Naive thymus-derived CD4-positive, alpha-beta T cell (primary cell): ENCODE data around the gene ST8SIA5. TPM values are rescaled to one million over a fixed set of nuclear protein-coding genes. Genes with fewer than 3 reads are reported as not detected.

ENCODE experiments used
- ATAC-seq: fragments of 150-1000 bp; cut with Tn5 transposase; 2 replicates; pipeline ENCODE4 v1.10.0; 2021; ENCODE audit warnings: mild to moderate bottlenecking, moderate library complexity
- CTCF ChIA-PET: fragments of 350-600 bp; sonication (Branson Sonifier 250); formaldehyde crosslinking; loops from one replicate; lab custom pipeline; 2021; ENCODE audit warnings: antibody characterized with exemption; lab: Charles Lee
- POLR2A ChIA-PET: fragments of 350-600 bp; sonication (Branson Sonifier 250); formaldehyde crosslinking; loops from one replicate; lab custom pipeline; 2021; ENCODE audit warnings: antibody characterized with exemption, inconsistent platforms; lab: Charles Lee
- DNase-seq, 9 donors: peaks; one replicate each; pipeline versions ENCODE4 v3.0.0 to v3.0.0-alpha.2; 2020 to 2022; ENCODE audit warnings: mixed read lengths in 1 of 9
- H3K27ac ChIP-seq: one replicate; pipeline ENCODE4 v1.7.0; 2013; ENCODE audit warnings: mild to moderate bottlenecking, low read depth, low read length, moderate library complexity
- H3K27me3 ChIP-seq, 2 donors: one replicate each; pipeline ENCODE4 v1.7.0; 2013; ENCODE audit warnings: low read length in 2 of 2, mild to moderate bottlenecking in 2 of 2, moderate library complexity in 2 of 2; ENCODE audit not compliant: control insufficient read depth in 2 of 2, insufficient read depth in 2 of 2
- H3K36me3 ChIP-seq, 3 experiments: 1 replicate in 2 of 3; 2 replicates in 1 of 3; pipeline ENCODE4 v1.7.0; 2013; ENCODE audit warnings: low read length in 3 of 3, mild to moderate bottlenecking in 3 of 3, moderate library complexity in 1 of 3; ENCODE audit not compliant: insufficient read depth in 3 of 3, control insufficient read depth in 2 of 3
- H3K4me1 ChIP-seq, 2 donors: one replicate each; pipeline ENCODE4 v1.7.0; 2013; ENCODE audit warnings: low read length in 2 of 2, mild to moderate bottlenecking in 2 of 2, moderate library complexity in 1 of 2; ENCODE audit not compliant: control insufficient read depth in 2 of 2, insufficient read depth in 2 of 2
- H3K4me3 ChIP-seq: 2 replicates; pipeline ENCODE4 v1.7.0; 2013; ENCODE audit warnings: mild to moderate bottlenecking, low read length
- H3K9me3 ChIP-seq, 3 experiments: 1 replicate in 2 of 3; 2 replicates in 1 of 3; pipeline ENCODE4 v1.7.0; 2013; ENCODE audit warnings: low read length in 3 of 3; ENCODE audit not compliant: control insufficient read depth in 2 of 3
- H3K27ac Mint-ChIP-seq, 9 donors: one replicate each; pipeline ENCODE4 v1.8.0; 2020 to 2022; ENCODE audit warnings: mixed read lengths in 9 of 9, mild to moderate bottlenecking in 8 of 9, moderate library complexity in 5 of 9, inconsistent platforms in 2 of 9
- H3K27me3 Mint-ChIP-seq, 5 donors: one replicate each; pipeline ENCODE4 v1.8.0; 2021 to 2022; ENCODE audit warnings: mixed read lengths in 5 of 5, mild to moderate bottlenecking in 1 of 5
- H3K36me3 Mint-ChIP-seq, 5 donors: one replicate each; pipeline ENCODE4 v1.8.0; 2020 to 2022; ENCODE audit warnings: mixed read lengths in 5 of 5, mild to moderate bottlenecking in 3 of 5, inconsistent platforms in 1 of 5
- H3K4me1 Mint-ChIP-seq, 7 donors: one replicate each; pipeline ENCODE4 v1.8.0; 2020 to 2022; ENCODE audit warnings: mixed read lengths in 7 of 7, mild to moderate bottlenecking in 3 of 7, inconsistent platforms in 1 of 7
- H3K4me3 Mint-ChIP-seq, 10 donors: one replicate each; pipeline ENCODE4 v1.8.0; 2020 to 2022; ENCODE audit warnings: mild to moderate bottlenecking in 10 of 10, mixed read lengths in 10 of 10, moderate library complexity in 6 of 10, inconsistent platforms in 2 of 10
- H3K9me3 Mint-ChIP-seq, 11 donors: one replicate each; pipeline ENCODE4 v1.8.0; 2020 to 2022; ENCODE audit warnings: mixed read lengths in 11 of 11, mild to moderate bottlenecking in 4 of 11, inconsistent platforms in 1 of 11, moderate library complexity in 1 of 11
- intact Hi-C, 2 donors: fragments of 100-400 bp; cut with micrococcal nuclease; formaldehyde crosslinking; loops; one replicate each; pipeline ENCODE4 v1.15.1; 2023
- polyA plus RNA-seq, 2 donors: library from polyadenylated mRNA; unstranded; fragments of 300-500 nt; fragmentation: Illumina TruSeq; gene quantifications; one replicate each; pipeline ENCODE4 v1.2.3, GENCODE V29; 2021
- total RNA-seq, 6 experiments: library from RNA in 5 of 6; stranded (reverse) in 5 of 6; gene quantifications; 1 replicate in 5 of 6; 2 replicates in 1 of 6; pipeline ENCODE4 v1.2.3 and lab custom pipeline; 2021 to 2026

ST8SIA5 gene
- total and polyA plus RNA-seq, 7 experiments from 2014 or later: 0.02 to 0.11 TPM; not detected in 5

DNA sequence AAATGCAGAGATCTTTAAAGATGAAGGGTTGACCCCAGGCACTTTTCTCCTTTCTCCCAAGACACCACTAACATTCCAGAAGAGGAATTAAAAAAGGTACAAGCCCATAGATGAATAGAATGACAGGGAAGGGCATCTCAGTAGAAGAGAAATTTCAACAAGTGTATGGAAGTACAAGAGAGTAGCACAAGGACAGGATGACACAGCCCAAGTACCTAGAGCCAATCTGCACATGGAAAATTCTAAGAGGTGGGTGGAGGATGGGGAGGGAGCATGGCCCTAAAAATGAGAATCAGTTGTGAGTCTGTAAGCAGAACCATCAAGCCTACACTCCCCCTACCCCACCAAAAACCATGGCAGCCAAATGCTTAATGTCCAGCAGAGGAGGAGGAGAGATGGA, 60.2 kb downstream of the ST8SIA5 start:
- Histone ChIP-seq H3K36me3 (no peaks in the 10 kb centered on the region), H3K9me3 (no peaks in the 10 kb centered on the region), H3K27me3 (no peaks in the 10 kb centered on the region), H3K4me1 (no peaks in the 10 kb centered on the region), H3K4me3 (no peak overlapping the region), H3K27ac (no peak overlapping the region)
- ChIA-PET POLR2A (no interaction called here), CTCF (no interaction called here)
- DNase-seq (no peak), ATAC-seq (no peak)
- Mint-ChIP-seq H3K27me3 (peaks cover 0 to 18% (median 16%) of the 10 kb centered on the region in 5 donors), H3K36me3 (peaks cover 0 to 3% (median 0%) of the 10 kb centered on the region in 5 donors), H3K9me3 (peaks cover 0 to 14% (median 4%) of the 10 kb centered on the region in 11 donors), H3K4me1 (no peaks in the 10 kb centered on the region), H3K4me3 (no peak overlapping the region), H3K27ac (no peak overlapping the region)
- intact Hi-C loops: no loop called here

DNA sequence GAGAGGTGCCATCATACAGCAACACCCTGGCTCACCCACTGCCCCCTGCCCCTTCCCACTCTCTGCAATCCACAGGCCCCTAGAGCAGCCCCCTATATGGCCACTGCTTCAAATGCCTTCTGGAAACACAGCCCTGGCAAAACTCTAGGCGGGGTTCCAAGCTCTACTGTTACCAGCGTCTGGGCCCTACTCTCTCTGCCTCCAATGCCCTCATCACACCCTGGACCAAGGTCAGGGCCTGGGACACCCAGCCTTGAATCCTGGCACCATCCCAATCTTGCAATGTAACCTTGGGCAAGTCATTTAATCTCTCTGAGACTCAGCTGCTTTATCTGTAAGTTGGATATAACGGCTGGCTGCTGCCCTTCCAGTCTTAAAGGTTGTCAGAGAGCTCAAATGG, 60.6 kb downstream of the ST8SIA5 start:
- no peak overlapping the region for H3K4me3 Mint-ChIP-seq
- intact Hi-C loops: no loop called here
- H3K9me3 Mint-ChIP-seq: peaks cover 0 to 14% (median 4%) of the 10 kb centered on the region in 11 donors
- no peak overlapping the region for H3K27ac Mint-ChIP-seq
- H3K4me3 ChIP-seq: no peak overlapping the region
- ATAC-seq (no peak), DNase-seq (no peak)
- no peak overlapping the region for H3K27ac ChIP-seq
- peaks cover 0 to 3% (median 0%) of the 10 kb centered on the region in 5 donors for H3K36me3 Mint-ChIP-seq
- H3K9me3 ChIP-seq: no peaks in the 10 kb centered on the region
- no peaks in the 10 kb centered on the region for H3K36me3 ChIP-seq
- H3K4me1 Mint-ChIP-seq: no peaks in the 10 kb centered on the region
- no peaks in the 10 kb centered on the region for H3K4me1 ChIP-seq
- ChIA-PET CTCF (no interaction called here), POLR2A (no interaction called here)
- H3K27me3 ChIP-seq: no peaks in the 10 kb centered on the region
- H3K27me3 Mint-ChIP-seq: peaks cover 0 to 18% (median 16%) of the 10 kb centered on the region in 5 donors

DNA sequence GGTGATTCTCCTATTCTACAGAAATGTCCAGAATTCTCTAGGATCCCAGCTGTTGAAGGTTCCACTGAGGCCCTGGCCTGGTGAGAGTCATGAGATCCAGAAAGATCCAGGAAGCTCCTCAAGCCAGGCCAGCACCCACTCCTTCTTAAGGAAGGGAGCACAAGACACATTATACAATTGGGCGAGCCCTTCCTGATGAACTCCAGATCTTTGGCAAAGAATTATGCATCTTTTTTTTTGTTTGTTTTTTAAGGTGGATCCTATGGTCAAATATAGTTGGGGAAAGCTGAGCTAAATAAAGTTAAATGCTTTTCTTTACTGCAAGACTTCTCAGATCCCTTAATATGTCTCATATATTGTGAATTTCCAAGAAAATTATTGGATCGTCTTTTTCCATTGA, 62.9 kb downstream of the ST8SIA5 start:
- Histone ChIP-seq H3K4me1 (no peaks in the 10 kb centered on the region), H3K27me3 (no peaks in the 10 kb centered on the region), H3K4me3 (no peak overlapping the region), H3K36me3 (no peaks in the 10 kb centered on the region), H3K9me3 (no peaks in the 10 kb centered on the region), H3K27ac (no peak overlapping the region)
- H3K4me1 Mint-ChIP-seq: no peaks in the 10 kb centered on the region
- H3K27ac Mint-ChIP-seq: no peak overlapping the region
- peaks cover 0 to 18% (median 16%) of the 10 kb centered on the region in 5 donors for H3K27me3 Mint-ChIP-seq
- intact Hi-C loops: no loop called here
- ATAC-seq: no peak
- H3K9me3 Mint-ChIP-seq: peaks cover 0 to 14% (median 4%) of the 10 kb centered on the region in 11 donors
- ChIA-PET POLR2A (no interaction called here), CTCF (no interaction called here)
- H3K36me3 Mint-ChIP-seq: peaks cover 0 to 3% (median 0%) of the 10 kb centered on the region in 5 donors
- no peak for DNase-seq
- no peak overlapping the region for H3K4me3 Mint-ChIP-seq

DNA sequence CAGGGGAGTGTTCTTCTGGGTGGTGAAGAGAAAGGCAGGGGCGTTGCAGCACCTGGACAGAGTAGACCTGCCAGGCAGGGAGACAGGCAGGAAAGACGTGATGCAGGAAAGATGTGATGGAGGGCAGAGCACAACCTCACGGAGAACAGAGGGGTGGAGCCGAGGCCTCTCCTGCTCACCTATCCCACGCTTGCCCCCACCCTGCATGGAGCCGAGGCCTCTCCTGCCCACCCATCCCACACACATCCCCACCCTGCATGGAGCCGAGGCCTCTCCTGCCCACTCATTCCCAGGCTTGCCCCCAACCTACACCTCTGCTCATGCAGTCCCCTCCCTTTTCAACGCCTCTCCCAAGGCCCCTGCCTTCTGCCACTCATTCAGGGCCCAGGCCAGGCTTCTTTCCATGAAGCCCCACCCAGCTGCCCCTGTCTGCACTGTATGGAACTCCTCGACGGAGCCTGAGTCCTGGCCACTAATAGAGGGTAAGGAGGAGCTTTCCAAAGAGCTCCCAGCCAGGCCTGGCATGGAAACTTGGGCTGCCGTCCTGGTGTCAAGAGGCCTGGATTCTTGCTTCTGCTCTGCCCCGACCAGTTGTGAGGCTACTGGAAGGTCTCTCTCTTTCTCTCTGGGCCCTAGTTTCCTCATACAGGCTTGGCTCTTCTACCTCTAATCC, 67.9 kb downstream of the ST8SIA5 start:
- Histone ChIP-seq H3K9me3 (no peaks in the 10 kb centered on the region), H3K4me1 (no peaks in the 10 kb centered on the region), H3K36me3 (no peaks in the 10 kb centered on the region), H3K27ac (no peak overlapping the region), H3K4me3 (no peak overlapping the region), H3K27me3 (no peaks in the 10 kb centered on the region)
- intact Hi-C loops: no loop called here
- Mint-ChIP-seq H3K27ac (no peak overlapping the region), H3K4me1 (no peaks in the 10 kb centered on the region), H3K4me3 (no peak overlapping the region), H3K36me3 (no peaks in the 10 kb centered on the region), H3K9me3 (no peaks in the 10 kb centered on the region), H3K27me3 (peaks cover 0 to 10% (median 3%) of the 10 kb centered on the region in 5 donors)
- ATAC-seq (peak; percentile 14), DNase-seq (no peak)
- ChIA-PET CTCF (interaction anchor here (0.6 kb wide), 1 partner anchor 8 kb away, joined by 3 read pairs; no protein-coding TSS in a partner anchor), POLR2A (no interaction called here)

DNA sequence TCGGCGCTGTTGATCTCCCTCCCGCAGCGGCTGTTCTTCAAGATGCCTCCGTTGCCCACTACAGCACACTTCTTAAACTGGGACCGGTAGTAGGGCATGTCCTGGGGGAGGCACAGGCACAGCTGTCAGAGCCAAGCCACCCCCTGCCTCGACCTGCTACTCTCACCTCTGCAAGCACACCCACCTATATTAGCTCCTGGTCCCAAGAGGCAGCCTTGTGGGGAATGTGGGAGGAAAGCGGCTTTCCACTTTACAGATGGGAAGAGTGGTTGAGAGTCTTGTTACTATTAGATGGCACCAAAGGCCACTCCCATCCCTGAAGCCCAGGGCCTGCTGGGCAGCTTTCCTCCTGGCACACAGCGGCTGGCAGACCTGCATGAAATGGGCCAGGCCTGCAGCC, 70.7 kb downstream of the ST8SIA5 start:
- POLR2A ChIA-PET: no interaction called here
- ATAC-seq (no peak), DNase-seq (no peak)
- H3K4me1 ChIP-seq: no peaks in the 10 kb centered on the region
- no peaks in the 10 kb centered on the region for H3K27me3 ChIP-seq
- Mint-ChIP-seq H3K4me1 (no peaks in the 10 kb centered on the region), H3K27me3 (peaks cover 0 to 4% (median 0%) of the 10 kb centered on the region in 5 donors), H3K4me3 (no peak overlapping the region), H3K36me3 (no peaks in the 10 kb centered on the region), H3K9me3 (no peaks in the 10 kb centered on the region), H3K27ac (no peak overlapping the region)
- no peak overlapping the region for H3K27ac ChIP-seq
- no peak overlapping the region for H3K4me3 ChIP-seq
- H3K9me3 ChIP-seq: no peaks in the 10 kb centered on the region
- CTCF ChIA-PET: no interaction called here
- intact Hi-C loops: no loop called here
- no peaks in the 10 kb centered on the region for H3K36me3 ChIP-seq

DNA sequence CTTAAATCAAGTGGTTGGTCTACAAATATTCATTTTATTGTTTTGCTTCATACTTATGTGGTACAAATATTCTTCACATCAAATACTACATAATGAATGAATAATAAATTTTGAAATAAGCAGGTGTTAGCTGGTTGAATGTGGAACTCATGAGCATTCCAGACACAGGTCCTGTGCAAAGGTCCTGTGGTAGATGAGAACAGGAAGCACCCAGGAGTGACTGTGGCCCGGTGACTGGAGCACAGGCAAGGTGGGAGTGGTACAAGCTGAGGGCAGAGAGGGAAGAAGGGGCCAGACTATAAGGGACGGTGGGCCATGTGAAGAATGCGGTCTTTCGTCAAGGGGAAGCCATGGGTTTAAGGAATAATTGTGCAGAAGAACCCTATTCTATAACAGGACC, 73.6 kb downstream of the ST8SIA5 start:
- intact Hi-C loops: no loop called here
- Mint-ChIP-seq H3K36me3 (no peaks in the 10 kb centered on the region), H3K9me3 (no peaks in the 10 kb centered on the region)

More for the DNA sequence above, 73.6 kb downstream of the ST8SIA5 start:
- CTCF ChIA-PET: no interaction called here
- POLR2A ChIA-PET: no interaction called here
- Mint-ChIP-seq H3K4me1 (no peaks in the 10 kb centered on the region), H3K27me3 (peaks cover 0 to 4% (median 0%) of the 10 kb centered on the region in 5 donors), H3K27ac (no peak overlapping the region), H3K4me3 (no peak overlapping the region)
- Histone ChIP-seq H3K9me3 (no peaks in the 10 kb centered on the region), H3K27ac (no peak overlapping the region), H3K4me3 (no peak overlapping the region), H3K27me3 (no peaks in the 10 kb centered on the region), H3K36me3 (no peaks in the 10 kb centered on the region), H3K4me1 (no peaks in the 10 kb centered on the region)
- DNase-seq (no peak), ATAC-seq (no peak)
